ENCODE results near the gene C1orf105. TPM values are rescaled to one million over a fixed set of nuclear protein-coding genes. Genes with fewer than 3 reads are reported as not detected.

C1orf105 gene
- total RNA-seq, 1 donor from 2014 or later: not detected

- DNase-seq (ENCODE audit: low read depth): no peak
- no peak for TF ChIP-seq CTCF (IDR thresholded peaks at IDR 0.05; ENCODE audit: insufficient read depth, low read length, poor library complexity, severe bottlenecking)
These were observed 40.4 kb downstream of the C1orf105 start for GRCh38 chr1:172460887-172461315.

GRCh38 chr1:172465617-172466016 is 45.1 kb downstream of the C1orf105 start:
- no peak for DNase-seq (ENCODE audit: low read depth)
- Histone ChIP-seq H3K27me3 (ENCODE audit: control insufficient read depth, insufficient read depth, low read length) (no peaks in the 10 kb centered on the region), H3K36me3 (ENCODE audit: control insufficient read depth, insufficient read depth, low read length) (no peaks in the 10 kb centered on the region), H3K4me3 (ENCODE audit: low read depth, low read length) (no peak overlapping the region)
- TF ChIP-seq CTCF (IDR thresholded peaks at IDR 0.05; ENCODE audit: insufficient read depth, low read length, poor library complexity, severe bottlenecking): no peak

More at GRCh38 chr1:172460887-172461315, 40.4 kb downstream of the C1orf105 start:
- Histone ChIP-seq H3K27me3 (ENCODE audit: control insufficient read depth, insufficient read depth, low read length) (no peaks in the 10 kb centered on the region), H3K36me3 (ENCODE audit: control insufficient read depth, insufficient read depth, low read length) (no peaks in the 10 kb centered on the region), H3K4me3 (ENCODE audit: low read depth, low read length) (no peak overlapping the region)

GRCh38 chr1:172466795-172467407 is 46.4 kb downstream of the C1orf105 start:
- no peak overlapping the region for H3K4me3 ChIP-seq (ENCODE audit: low read depth, low read length)
- H3K36me3 ChIP-seq (ENCODE audit: control insufficient read depth, insufficient read depth, low read length): no peaks in the 10 kb centered on the region
- no peaks in the 10 kb centered on the region for H3K27me3 ChIP-seq (ENCODE audit: control insufficient read depth, insufficient read depth, low read length)
- peak; percentile 51 for DNase-seq (ENCODE audit: low read depth)
- no peak for TF ChIP-seq CTCF (IDR thresholded peaks at IDR 0.05; ENCODE audit: insufficient read depth, low read length, poor library complexity, severe bottlenecking)

GRCh38 chr1:172467446-172467845 is 47.0 kb downstream of the C1orf105 start:
- no peaks in the 10 kb centered on the region for H3K27me3 ChIP-seq (ENCODE audit: control insufficient read depth, insufficient read depth, low read length)
- DNase-seq (ENCODE audit: low read depth): no peak
- TF ChIP-seq CTCF (IDR thresholded peaks at IDR 0.05; ENCODE audit: insufficient read depth, low read length, poor library complexity, severe bottlenecking): no peak
- no peaks in the 10 kb centered on the region for H3K36me3 ChIP-seq (ENCODE audit: control insufficient read depth, insufficient read depth, low read length)
- no peak overlapping the region for H3K4me3 ChIP-seq (ENCODE audit: low read depth, low read length)

GRCh38 chr1:172468296-172468695 is 47.8 kb downstream of the C1orf105 start:
- H3K36me3 ChIP-seq (ENCODE audit: control insufficient read depth, insufficient read depth, low read length): no peaks in the 10 kb centered on the region
- no peaks in the 10 kb centered on the region for H3K27me3 ChIP-seq (ENCODE audit: control insufficient read depth, insufficient read depth, low read length)
- DNase-seq (ENCODE audit: low read depth): no peak
- TF ChIP-seq CTCF (IDR thresholded peaks at IDR 0.05; ENCODE audit: insufficient read depth, low read length, poor library complexity, severe bottlenecking): no peak
- H3K4me3 ChIP-seq (ENCODE audit: low read depth, low read length): no peak overlapping the region

GRCh38 chr1:172469717-172470116 is 49.2 kb downstream of the C1orf105 start:
- no peak for DNase-seq (ENCODE audit: low read depth)
- Histone ChIP-seq H3K36me3 (ENCODE audit: control insufficient read depth, insufficient read depth, low read length) (no peaks in the 10 kb centered on the region), H3K4me3 (ENCODE audit: low read depth, low read length) (no peak overlapping the region), H3K27me3 (ENCODE audit: control insufficient read depth, insufficient read depth, low read length) (no peaks in the 10 kb centered on the region)
- no peak for TF ChIP-seq CTCF (IDR thresholded peaks at IDR 0.05; ENCODE audit: insufficient read depth, low read length, poor library complexity, severe bottlenecking)
